ENCODE measurements around the gene SUSD2. TPM values are rescaled to one million over a fixed set of nuclear protein-coding genes. Genes with fewer than 3 reads are reported as not detected.

The SUSD2 gene
- total RNA-seq, 1 experiment from 2014 or later = 1.1 TPM

GRCh38 chr22:24146791-24147353, 34.4 kb upstream of the SUSD2 start:
- no peak overlapping the region for H3K27ac Mint-ChIP-seq
- no peak overlapping the region for H3K4me3 Mint-ChIP-seq
- ChIA-PET POLR2A (interaction anchor here (0.7 to 2.0 kb wide), 3 partner anchors 8 to 88 kb away, joined by 3 to 9 read pairs (median 5); no protein-coding TSS in a partner anchor), CTCF (interaction anchor here (0.7 to 5.5 kb wide), 14 partner anchors 10 to 334 kb away, joined by 3 to 99 read pairs (median 5); no protein-coding TSS in a partner anchor)
- peaks cover 27% of the 10 kb centered on the region for H3K4me1 Mint-ChIP-seq
- TF ChIP-seq HMGA2 (CRISPR knock-in tag; IDR thresholded peaks at IDR 0.05) (no peak), ZNF671 (CRISPR knock-in tag; IDR thresholded peaks at IDR 0.05) (no peak)
- TF ChIP-seq, protein P1, sequence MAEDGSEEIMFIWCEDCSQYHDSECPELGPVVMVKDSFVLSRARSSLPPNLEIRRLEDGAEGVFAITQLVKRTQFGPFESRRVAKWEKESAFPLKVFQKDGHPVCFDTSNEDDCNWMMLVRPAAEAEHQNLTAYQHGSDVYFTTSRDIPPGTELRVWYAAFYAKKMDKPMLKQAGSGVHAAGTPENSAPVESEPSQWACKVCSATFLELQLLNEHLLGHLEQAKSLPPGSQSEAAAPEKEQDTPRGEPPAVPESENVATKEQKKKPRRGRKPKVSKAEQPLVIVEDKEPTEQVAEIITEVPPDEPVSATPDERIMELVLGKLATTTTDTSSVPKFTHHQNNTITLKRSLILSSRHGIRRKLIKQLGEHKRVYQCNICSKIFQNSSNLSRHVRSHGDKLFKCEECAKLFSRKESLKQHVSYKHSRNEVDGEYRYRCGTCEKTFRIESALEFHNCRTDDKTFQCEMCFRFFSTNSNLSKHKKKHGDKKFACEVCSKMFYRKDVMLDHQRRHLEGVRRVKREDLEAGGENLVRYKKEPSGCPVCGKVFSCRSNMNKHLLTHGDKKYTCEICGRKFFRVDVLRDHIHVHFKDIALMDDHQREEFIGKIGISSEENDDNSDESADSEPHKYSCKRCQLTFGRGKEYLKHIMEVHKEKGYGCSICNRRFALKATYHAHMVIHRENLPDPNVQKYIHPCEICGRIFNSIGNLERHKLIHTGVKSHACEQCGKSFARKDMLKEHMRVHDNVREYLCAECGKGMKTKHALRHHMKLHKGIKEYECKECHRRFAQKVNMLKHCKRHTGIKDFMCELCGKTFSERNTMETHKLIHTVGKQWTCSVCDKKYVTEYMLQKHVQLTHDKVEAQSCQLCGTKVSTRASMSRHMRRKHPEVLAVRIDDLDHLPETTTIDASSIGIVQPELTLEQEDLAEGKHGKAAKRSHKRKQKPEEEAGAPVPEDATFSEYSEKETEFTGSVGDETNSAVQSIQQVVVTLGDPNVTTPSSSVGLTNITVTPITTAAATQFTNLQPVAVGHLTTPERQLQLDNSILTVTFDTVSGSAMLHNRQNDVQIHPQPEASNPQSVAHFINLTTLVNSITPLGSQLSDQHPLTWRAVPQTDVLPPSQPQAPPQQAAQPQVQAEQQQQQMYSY (CRISPR knock-in tag; IDR thresholded peaks at IDR 0.05) = peak; percentile 95
- H3K9me3 Mint-ChIP-seq = no peaks in the 10 kb centered on the region
- no peaks in the 10 kb centered on the region for H3K27me3 Mint-ChIP-seq (ENCODE audit: low read depth)
- DNase-seq (ENCODE audit: low spot score) (peak; percentile 27), ATAC-seq (no peak; the same call in 1 of the 2 replicates)
- H3K36me3 Mint-ChIP-seq = 0 out of 2 replicates have a peak, but pooled peaks cover 3% of the 10 kb centered on the region

GRCh38 chr22:24147666-24148065, 33.6 kb upstream of the SUSD2 start:
- Mint-ChIP-seq H3K27me3 (ENCODE audit: low read depth) (no peaks in the 10 kb centered on the region), H3K27ac (peak overlapping the region; percentile 96), H3K4me3 (no peak overlapping the region), H3K4me1 (peaks cover 27% of the 10 kb centered on the region), H3K9me3 (no peaks in the 10 kb centered on the region), H3K36me3 (0 out of 2 replicates have a peak, but pooled peaks cover 3% of the 10 kb centered on the region)
- DNase-seq (ENCODE audit: low spot score) (no peak), ATAC-seq (no peak)
- ChIA-PET CTCF (interaction anchor here (0.7 to 5.5 kb wide), 7 partner anchors 9 to 84 kb away, joined by 3 to 99 read pairs (median 8); no protein-coding TSS in a partner anchor), POLR2A (interaction anchor here (2.0 kb wide), 1 partner anchor 9 kb away, joined by 9 read pairs; no protein-coding TSS in a partner anchor)
- no peak for TF ChIP-seq ZNF121 (CRISPR knock-in tag; IDR thresholded peaks at IDR 0.05)
- TF ChIP-seq, protein P2, sequence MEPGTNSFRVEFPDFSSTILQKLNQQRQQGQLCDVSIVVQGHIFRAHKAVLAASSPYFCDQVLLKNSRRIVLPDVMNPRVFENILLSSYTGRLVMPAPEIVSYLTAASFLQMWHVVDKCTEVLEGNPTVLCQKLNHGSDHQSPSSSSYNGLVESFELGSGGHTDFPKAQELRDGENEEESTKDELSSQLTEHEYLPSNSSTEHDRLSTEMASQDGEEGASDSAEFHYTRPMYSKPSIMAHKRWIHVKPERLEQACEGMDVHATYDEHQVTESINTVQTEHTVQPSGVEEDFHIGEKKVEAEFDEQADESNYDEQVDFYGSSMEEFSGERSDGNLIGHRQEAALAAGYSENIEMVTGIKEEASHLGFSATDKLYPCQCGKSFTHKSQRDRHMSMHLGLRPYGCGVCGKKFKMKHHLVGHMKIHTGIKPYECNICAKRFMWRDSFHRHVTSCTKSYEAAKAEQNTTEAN (CRISPR knock-in tag; IDR thresholded peaks at IDR 0.05) = no peak
- no peak for TF ChIP-seq JUN (CRISPR knock-in tag; IDR thresholded peaks at IDR 0.05)
- no peak for TF ChIP-seq ZNF396 (CRISPR knock-in tag; IDR thresholded peaks at IDR 0.05; ENCODE audit: borderline replicate concordance)
- no peak for TF ChIP-seq FOXP1 (CRISPR knock-in tag; IDR thresholded peaks at IDR 0.05; ENCODE audit: borderline replicate concordance)
- TF ChIP-seq ZNF512 (CRISPR knock-in tag; IDR thresholded peaks at IDR 0.05; ENCODE audit: borderline replicate concordance) = no peak
- no peak for TF ChIP-seq SMAD4 (CRISPR knock-in tag; IDR thresholded peaks at IDR 0.05)
- TF ChIP-seq, protein P3, sequence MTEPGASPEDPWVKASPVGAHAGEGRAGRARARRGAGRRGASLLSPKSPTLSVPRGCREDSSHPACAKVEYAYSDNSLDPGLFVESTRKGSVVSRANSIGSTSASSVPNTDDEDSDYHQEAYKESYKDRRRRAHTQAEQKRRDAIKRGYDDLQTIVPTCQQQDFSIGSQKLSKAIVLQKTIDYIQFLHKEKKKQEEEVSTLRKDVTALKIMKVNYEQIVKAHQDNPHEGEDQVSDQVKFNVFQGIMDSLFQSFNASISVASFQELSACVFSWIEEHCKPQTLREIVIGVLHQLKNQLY (CRISPR knock-in tag; IDR thresholded peaks at IDR 0.05) = no peak
- TF ChIP-seq, protein P4, sequence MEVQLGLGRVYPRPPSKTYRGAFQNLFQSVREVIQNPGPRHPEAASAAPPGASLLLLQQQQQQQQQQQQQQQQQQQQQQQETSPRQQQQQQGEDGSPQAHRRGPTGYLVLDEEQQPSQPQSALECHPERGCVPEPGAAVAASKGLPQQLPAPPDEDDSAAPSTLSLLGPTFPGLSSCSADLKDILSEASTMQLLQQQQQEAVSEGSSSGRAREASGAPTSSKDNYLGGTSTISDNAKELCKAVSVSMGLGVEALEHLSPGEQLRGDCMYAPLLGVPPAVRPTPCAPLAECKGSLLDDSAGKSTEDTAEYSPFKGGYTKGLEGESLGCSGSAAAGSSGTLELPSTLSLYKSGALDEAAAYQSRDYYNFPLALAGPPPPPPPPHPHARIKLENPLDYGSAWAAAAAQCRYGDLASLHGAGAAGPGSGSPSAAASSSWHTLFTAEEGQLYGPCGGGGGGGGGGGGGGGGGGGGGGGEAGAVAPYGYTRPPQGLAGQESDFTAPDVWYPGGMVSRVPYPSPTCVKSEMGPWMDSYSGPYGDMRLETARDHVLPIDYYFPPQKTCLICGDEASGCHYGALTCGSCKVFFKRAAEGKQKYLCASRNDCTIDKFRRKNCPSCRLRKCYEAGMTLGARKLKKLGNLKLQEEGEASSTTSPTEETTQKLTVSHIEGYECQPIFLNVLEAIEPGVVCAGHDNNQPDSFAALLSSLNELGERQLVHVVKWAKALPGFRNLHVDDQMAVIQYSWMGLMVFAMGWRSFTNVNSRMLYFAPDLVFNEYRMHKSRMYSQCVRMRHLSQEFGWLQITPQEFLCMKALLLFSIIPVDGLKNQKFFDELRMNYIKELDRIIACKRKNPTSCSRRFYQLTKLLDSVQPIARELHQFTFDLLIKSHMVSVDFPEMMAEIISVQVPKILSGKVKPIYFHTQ (CRISPR knock-in tag; IDR thresholded peaks at IDR 0.05) = no peak
- TF ChIP-seq, protein P1 (CRISPR knock-in tag; IDR thresholded peaks at IDR 0.05) = no peak
- TF ChIP-seq ESRRA (CRISPR knock-in tag; IDR thresholded peaks at IDR 0.05; ENCODE audit: borderline replicate concordance) = no peak
- no peak for TF ChIP-seq ATF3 (CRISPR knock-in tag; conservative IDR thresholded peaks at IDR 0.05)
- TF ChIP-seq ZNF232 (CRISPR knock-in tag; IDR thresholded peaks at IDR 0.05) = no peak
- no peak for TF ChIP-seq ZNF317 (CRISPR knock-in tag; IDR thresholded peaks at IDR 0.05; ENCODE audit: borderline replicate concordance, low read depth)
- TF ChIP-seq, protein P5, sequence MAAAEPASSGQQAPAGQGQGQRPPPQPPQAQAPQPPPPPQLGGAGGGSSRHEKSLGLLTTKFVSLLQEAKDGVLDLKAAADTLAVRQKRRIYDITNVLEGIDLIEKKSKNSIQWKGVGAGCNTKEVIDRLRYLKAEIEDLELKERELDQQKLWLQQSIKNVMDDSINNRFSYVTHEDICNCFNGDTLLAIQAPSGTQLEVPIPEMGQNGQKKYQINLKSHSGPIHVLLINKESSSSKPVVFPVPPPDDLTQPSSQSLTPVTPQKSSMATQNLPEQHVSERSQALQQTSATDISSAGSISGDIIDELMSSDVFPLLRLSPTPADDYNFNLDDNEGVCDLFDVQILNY (CRISPR knock-in tag; IDR thresholded peaks at IDR 0.05) = no peak
- TF ChIP-seq ZNF423 (CRISPR knock-in tag; IDR thresholded peaks at IDR 0.05) = no peak

All from WTC11 (cell line).